RCC 7860 (cell line): Measurements from ENCODE around the gene OR3A3.
"Not testable (repeated sequence)": the region's sequence is repeated elsewhere in the genome, so short reads cannot be mapped to it uniquely, and the experiment has no call there.

ENCODE experiments used
- DNase-seq: peaks from one replicate; pipeline ENCODE4 v3.0.0-alpha.2; 2015; ENCODE audit warnings: low spot score
- FAIRE-seq: peaks from 2 replicates; lab custom pipeline; 2012; peaks lifted over from hg19 to GRCh38; lab: Jason Lieb, UNC

The OR3A3 gene

DNA sequence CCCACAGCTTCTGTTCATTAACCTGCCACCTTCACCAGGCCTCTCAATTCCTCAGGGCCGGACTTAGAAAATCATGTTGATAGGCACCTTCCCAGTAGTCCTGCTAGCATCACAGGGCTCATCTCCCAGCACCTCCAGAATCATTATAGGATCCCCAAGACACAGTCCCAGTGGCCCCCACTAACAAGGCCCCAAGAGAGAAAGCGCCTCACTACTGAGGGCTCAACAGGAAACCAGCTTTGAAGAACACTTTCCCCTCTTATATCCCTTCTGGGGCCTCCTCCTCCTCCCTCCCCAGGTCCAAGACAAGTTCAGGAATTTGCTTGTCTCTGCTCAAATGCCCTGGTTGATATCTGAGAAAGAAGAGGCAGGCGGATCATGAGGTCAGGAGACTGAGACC lies at the start of gene OR3A3:
Gene OR3A3 (plus strand): TSS at position 301 of the 400 bp plus-strand sequence.
- no peak for FAIRE-seq
- no peak for DNase-seq

DNA sequence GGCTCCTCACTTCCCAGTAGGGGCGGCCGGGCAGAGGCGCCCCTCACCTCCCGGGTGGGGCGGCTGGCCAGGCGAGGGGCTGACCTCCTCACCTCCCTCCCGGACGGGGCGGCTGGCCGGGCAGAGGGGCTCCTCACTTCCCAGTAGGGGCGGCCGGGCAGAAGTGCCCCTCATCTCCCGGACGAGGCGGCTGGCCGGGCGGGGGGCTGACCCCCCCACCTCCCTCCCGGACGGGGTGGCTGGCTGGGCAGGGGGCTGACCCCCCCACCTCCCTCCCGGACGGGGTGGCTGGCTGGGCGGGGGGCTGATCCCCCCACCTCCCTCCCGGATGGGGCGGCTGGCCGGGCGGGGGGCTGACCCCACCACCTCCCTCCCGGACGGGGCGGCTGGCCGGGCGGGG lies 40.0 kb upstream of the OR3A3 start:
- DNase-seq, FAIRE-seq: not testable (repeated sequence)

DNA sequence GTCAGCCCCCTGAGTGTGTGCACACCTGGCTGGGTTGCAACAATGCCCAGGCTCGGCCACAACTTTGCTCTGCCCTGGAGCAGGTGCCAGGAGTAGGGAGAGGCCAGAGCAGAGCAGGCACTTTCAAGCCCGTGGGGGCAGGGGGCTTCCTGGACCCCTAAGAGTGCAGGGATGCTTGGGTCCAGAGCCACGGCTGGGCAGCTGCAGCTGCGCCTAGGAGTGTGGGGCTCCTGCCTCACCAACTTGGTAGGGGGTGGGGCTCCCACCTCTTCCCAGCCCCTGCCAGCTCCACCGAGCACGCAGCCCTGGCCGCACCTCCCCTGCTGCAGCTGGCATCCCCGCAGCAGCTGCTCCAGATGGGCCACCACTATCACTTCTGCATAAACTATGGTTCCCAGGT lies 32.8 kb upstream of the OR3A3 start:
- no peak for FAIRE-seq
- no peak for DNase-seq

DNA sequence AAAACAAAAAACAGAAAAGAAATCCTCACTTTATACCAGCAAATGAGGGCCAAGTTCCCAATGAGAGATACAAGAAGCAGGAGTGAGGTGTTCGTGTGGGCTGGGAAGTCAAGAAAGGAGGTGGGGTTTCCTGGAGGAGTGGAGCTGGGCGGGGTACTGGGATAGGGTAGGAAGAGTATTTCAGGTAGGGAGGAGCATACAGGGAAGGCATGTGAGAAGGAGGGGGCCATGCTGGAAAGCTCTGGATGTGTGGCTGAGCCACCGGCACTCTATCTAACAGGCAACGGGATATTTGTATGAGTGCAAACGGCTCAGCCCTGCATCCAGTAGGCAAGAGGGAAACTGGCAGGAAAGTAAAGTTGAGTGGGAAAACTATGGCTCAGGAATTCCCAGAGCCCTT lies 29.2 kb upstream of the OR3A3 start:
- DNase-seq: no peak
- no peak for FAIRE-seq

DNA sequence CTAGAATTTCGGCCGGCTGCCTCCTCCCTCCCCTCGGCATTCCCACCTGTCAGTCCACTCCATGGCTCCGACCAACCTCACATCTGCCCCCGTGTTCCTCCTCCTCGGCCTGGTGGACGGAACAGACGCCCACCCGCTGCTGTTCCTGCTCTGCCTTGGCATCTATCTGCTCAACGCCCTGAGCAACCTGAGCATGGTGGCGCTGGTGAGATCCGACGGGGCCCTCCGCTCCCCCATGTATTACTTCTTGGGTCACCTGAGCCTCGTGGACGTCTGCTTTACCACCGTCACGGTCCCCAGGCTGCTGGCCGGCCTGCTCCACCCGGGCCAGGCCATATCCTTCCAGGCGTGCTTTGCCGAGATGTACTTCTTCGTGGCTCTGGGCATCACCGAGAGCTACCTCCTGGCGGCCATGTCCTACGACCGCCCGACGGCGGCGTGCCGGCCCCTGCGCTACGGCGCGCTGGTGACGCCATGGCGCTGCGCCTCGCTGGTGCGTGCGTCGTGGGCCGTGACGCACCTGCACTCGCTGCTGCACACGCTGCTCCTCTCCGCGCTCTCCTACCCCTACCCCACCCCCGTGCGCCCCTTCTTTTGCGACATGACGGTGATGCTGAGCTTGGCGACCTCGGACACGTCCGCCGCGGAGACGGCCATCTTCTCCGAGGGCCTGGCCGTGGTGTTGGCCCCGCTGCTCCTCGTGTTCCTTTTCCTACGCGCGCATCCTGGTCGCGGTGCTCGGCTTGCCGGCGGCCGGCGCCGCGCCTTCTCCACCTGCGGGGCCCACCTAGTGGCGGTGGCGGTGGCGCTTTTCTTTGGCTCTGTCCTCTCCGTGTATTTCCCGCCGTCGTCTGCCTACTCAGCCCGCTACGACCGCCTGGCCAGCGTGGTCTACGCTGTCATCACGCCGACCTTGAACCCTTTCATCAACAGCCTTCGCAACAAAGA lies 25.0 kb upstream of the OR3A3 start, which contains the start of gene OR3A2:
Gene OR3A2 (minus strand): TSS at position 440 of the 948 bp plus-strand sequence.
- DNase-seq: no peak
- FAIRE-seq: no peak

DNA sequence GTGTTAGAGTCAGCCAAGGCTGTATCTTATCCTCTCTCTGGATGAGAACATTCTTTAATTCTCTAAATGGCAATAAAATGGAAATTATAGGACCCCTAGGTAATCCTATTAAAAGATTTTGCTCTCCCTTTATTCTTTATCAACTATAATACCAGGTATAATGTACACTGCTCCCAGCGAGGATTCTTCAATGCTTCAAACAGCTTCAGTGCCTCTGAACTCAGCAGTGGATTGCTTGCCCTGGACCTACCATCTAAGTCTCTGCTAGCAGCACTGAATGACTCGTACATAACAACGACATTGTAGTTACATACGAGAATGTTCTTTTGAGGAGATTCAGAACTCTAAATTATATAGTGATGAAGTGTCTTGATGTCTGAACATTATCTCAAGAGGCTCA lies 21.4 kb upstream of the OR3A3 start:
- FAIRE-seq (no peak), DNase-seq (no peak)

DNA sequence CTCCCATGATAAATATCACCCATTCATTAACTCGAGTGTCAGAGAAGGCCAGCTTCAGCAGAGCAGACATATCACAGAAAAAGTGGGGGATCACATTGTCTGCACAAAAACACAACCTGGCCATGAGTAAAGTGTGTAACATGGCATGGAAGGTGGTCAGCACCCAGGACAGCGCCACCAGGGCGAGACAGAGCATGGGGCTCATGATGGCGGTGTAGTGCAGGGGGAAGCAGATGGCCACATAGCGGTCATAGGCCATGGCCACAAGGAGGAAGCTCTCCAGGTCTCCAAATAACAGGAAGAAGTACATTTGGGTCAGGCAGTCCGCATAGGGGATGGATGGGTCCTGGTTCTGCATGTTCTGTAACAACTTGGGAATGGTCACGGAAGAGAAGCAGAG lies 13.4 kb upstream of the OR3A3 start:
- DNase-seq, FAIRE-seq: not testable (repeated sequence)

DNA sequence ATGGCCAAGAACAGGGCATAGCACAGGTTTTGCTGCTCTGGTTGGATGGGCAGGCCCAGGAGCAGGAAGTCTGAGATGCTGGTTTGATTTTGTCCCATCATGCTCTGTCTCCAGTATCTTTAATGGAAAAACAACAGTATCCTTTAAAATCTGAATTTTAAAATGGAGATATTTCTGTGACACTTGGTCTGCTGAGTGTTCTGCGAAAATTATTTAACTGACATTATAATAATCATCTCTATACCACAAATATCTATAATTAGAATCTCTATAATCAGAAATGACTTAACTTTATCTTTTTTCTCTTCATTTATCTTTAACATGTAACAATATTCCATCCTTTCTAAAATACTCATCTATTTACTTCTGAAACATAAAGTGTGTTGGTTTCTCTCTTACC lies 12.9 kb upstream of the OR3A3 start, which contains the start of gene OR1E1:
Gene OR1E1 (minus strand): TSS at position 101 of the 400 bp plus-strand sequence. CDS start 0 bp downstream, at position 101.
- FAIRE-seq: no peak

DNA sequence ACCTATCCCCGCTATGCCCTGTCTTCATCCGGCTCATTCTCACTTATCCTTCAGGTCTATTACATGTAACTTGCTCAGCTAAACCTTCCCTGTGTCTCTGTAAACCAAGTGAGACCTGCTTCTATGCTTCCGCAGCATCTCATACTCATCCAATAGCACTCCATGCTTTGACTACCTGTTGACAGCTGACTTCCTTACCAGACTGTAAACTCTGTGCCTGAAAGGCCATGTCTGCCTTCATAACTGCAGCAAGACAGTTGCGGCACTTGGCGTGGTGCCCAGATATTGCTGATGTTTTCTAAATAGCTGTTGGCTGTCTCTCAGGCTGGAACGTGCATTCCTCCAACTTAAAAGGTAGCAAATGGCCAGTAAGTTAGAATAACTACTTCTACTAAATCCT lies 11.1 kb upstream of the OR3A3 start:
- FAIRE-seq (no peak), DNase-seq (no peak)

More for the DNA sequence above, 12.9 kb upstream of the OR3A3 start, which contains the start of gene OR1E1:
- DNase-seq: no peak

DNA sequence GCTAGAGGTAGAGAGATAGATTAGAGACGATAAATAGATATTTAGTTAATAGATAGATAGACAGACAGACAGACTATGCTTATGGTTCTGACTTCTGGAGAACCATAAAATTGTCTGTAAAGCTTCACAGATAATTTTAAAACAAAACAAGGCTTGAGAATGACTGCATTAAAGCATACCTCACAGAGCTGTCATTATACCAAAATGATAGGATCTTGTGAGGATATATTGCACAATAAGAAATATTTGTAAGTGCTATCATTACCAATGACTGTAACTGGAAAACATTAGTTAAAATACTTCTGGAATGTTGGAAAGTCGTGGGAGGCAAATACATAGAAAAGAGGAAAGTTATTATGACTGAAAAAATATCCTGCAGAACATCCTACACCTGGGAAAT lies 9.4 kb upstream of the OR3A3 start:
- DNase-seq (no peak), FAIRE-seq (no peak)

DNA sequence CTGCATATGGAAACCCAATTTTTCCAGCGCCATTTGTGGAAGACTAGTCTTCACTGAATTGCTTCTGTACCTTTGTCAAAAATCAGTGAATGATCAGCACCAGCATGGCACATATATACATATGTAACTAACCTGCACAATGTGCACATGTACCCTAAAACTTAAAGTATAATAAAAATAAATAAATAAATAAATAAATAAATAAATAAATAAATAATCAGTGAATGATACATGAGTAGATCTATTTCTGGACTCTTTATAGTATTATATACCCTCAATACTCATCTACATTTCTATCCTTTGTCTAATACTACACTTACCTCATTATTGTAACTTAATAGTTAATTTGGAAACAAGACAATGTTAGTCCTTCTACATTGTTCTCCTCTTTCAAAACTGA lies 7.3 kb upstream of the OR3A3 start:
- DNase-seq, FAIRE-seq: not testable (repeated sequence)

DNA sequence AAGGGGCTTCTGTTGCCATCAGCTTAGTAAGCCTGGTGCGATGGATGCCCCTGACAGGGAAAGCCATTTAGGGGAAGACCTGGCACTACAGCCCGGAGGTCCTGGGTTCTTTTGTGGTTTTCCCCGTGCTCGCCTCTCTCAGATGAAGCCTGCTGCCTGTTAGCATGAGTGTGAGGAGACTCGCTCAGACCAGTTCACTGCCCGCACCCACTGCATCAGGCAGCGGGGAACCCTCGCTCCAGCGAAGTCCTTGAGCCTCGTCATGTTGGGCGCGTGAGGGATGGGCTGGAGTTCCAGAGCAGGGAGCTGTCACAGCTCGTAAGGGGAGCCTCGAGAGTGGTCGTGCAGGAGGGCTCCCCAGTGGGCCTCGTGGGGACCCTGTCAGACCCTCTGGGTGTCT lies 1.0 kb downstream of the OR3A3 start:
- FAIRE-seq, DNase-seq: not testable (repeated sequence)

DNA sequence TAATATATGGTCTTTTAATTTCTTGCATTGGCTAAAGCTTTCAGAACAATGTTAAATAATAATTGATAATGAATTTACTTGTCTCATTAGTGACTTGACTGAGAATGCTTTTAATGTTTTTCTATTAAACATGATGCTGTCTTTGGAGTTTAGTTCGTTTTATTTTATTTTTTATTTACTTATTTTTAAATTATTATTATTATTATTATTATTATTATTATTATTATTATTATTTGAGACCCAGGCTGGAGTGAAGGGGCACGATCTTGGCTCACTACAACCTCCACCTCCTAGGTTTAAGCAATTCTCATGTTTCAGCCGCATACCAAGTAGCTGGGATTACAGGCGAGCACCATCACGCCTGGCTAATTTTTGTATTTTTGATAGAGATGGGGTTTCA lies 4.4 kb downstream of the OR3A3 start:
- no peak for DNase-seq
- no peak for FAIRE-seq

DNA sequence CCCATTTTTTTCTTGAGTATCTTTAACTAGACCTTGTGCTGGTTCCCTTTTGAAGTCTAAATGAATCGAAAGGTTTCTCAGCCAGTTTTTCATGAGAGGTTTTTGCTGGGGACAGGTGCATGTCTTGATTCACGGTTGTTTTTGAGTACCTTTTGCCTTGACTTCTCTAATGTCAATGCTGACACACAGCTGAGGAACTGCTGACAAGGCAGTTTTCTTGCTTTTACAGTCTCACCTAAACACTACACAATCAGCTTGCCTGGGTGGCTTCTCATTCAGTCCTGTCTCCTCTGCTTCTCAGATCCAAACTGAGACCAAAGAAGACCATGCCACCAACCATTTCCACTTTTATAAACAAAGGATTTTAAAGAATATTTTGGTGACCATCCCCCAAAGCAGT lies 7.1 kb downstream of the OR3A3 start:
- DNase-seq: no peak
- no peak for FAIRE-seq

DNA sequence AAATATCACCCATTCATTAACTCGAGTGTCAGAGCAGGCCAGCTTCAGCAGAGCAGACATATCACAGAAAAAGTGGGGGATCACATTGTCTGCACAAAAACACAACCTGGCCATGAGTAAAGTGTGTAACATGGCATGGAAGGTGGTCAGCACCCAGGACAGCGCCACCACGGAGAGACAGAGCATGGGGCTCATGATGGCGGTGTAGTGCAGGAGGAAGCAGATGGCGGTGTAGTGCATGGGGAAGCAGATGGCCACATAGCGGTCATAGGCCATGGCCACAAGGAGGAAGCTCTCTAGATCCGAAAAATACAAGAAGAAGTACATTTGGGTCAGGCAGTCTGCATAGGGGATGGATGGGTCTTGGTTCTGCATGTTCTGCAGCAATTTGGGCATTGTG lies 22.0 kb downstream of the OR3A3 start:
- FAIRE-seq, DNase-seq: not testable (repeated sequence)

DNA sequence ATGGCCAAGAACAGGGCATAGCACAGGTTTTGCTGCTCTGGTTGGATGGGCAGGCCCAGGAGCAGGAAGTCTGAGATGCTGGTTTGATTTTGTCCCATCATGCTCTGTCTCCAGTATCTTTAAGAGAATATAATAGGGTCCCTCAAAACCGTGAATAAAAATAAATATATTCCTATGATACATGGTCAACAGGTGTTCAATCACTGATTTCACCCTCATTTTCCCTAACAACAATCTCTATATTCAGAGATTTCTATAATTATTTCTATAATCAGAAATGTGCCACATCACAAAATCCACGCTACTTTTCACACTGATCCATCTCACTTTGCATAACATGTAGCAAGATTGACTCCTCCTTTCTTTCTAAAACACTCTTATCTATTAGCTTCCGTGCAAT lies 22.6 kb downstream of the OR3A3 start, which contains the start of gene OR1E2:
Gene OR1E2 (minus strand): TSS at position 101 of the 400 bp plus-strand sequence. CDS start 0 bp downstream, at position 101.
- DNase-seq: no peak
- FAIRE-seq: no peak

DNA sequence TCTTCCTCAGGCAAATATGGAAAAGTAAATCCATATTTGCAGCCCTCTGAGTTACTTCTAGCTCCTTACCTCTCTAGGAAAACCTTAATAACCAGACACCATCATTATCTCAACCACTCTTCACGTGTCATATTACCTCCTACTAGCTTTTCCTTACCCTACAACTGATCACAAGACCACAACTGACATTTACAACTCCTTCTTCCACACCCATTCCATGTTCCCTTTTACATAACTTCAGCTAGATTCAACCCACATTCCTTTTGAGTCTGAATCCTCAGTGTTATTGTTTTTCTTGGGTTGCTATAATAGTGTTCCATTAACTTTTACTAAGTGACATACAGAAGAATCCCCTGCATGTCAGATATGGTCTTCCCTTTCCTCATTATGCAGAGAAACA lies 27.2 kb downstream of the OR3A3 start:
- FAIRE-seq: no peak

DNA sequence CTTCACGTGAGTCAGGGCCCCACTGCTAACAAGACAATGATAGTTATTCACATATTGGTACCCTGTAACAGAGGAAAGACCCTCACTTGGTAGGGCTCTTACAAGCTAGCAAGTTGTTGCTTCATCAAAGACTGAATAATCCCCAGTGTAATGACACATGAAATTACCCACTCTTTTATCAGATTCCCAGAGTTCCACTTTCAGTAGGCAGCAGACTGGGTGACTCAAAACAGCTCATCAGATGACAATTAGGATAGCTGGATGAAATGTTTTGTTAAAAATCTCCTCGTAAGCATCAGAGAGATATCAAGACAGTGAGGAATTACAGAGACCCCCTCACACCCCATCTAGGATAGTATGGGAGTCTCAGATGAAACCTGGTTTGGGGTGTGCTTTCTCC lies 29.3 kb downstream of the OR3A3 start:
- FAIRE-seq: no peak
- no peak for DNase-seq

More for the DNA sequence above, 27.2 kb downstream of the OR3A3 start:
- no peak for DNase-seq

DNA sequence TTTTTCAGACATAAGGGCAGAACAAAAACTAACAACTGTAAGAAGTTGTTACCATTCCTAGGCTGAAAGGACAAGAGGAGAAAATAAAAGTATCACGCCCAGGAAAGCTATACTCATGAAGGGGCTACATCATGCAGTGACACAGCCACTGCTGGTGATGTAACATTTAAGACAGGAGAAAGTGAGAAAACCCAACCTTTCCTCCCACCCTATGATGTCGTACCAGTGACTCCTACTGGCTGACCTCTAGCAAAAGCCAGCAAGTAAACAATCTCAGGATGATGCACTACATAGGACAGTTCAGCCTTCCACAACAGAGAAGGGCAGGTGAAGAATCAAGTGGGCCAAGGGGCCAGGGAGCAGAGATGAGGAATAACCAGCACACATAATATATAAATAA lies 36.5 kb downstream of the OR3A3 start:
- DNase-seq (no peak), FAIRE-seq (no peak)

DNA sequence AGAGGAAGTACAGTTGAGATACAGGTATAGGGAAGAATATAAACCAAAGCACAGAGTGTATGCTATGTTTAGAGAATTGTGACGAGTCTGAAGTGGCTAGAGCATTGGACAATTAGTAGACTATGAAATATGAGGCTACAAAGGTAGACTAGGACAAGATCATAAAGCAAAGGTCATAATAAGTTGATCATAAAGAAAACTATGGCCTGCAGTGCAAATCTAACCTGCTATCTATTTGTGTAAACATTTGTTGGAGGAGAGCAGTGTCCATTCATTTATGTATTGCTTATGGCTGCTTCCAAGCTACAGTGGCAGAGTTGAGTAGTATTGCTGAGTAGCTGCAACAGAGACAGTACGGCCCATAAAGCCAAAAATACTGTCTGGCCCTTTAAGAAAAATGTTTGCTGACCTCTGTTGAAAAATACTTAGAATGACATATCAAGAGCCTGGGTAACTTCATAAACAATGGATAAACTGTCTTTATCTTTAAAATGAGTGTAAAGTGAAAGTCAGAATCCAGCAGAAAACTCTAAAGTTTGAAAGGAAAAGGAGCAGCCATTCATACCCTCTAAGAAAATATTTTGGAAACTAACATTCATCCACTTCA lies 37.0 kb downstream of the OR3A3 start:
- no peak for DNase-seq
- no peak for FAIRE-seq

DNA sequence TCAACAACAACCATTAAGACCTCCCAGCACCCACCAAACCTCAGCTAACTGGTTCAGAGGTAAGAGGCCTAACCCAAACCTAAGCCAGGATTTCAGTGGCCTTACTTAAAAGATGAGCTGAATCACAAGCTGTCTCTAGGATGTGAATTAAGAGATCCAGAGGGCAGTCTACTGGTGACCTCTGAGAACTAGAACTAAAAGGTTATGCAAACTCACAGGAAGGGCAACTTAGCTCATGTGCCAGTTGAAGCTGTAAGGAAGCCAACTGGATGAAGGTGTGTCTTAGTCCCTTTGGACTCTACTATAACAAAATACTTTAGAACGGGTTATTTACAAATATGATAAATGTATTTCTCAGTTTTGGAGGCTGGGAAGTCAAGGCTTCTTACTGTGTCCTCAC lies 55.2 kb downstream of the OR3A3 start:
- DNase-seq, FAIRE-seq: not testable (repeated sequence)

DNA sequence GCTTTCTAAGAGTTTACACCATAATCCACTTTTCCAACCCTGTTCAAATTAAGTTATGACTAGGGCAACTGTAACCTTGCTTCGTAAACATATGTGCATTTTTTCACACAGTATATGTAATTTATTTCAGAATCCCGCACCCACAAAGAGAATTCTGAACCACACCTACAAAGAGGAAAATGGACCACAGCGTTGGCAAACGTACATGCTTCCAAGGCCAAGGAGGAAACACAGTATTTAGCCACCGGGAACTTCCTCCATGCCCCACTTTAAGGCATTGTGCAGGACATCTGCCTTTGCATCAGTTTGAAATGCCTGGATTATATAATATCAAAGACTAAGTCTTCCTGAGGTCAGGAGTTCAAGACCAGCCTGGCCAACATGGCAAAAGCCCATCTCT lies 58.4 kb downstream of the OR3A3 start:
- DNase-seq (no peak), FAIRE-seq (no peak)
